HL-60 (cell line): ENCODE data around the gene RBM39.

Experiments
- DNase-seq, 2 experiments: peaks; one replicate each; pipeline ENCODE4 v3.0.0-alpha.2; 2010 to 2020; ENCODE audit warnings: low read depth in 1 of 2, low spot score in 1 of 2
- H3K27ac ChIP-seq: fragments of 250-450 bp; sonication (Bioruptor Pico); replicated peaks from 2 replicates; pipeline ENCODE4 v1.5.1; 2020; ENCODE audit warnings: mild to moderate bottlenecking, moderate library complexity
- H3K27me3 ChIP-seq: fragments of 250-450 bp; sonication (Bioruptor Pico); 2 replicates; pipeline ENCODE4 v1.5.1; 2021; ENCODE audit warnings: mild to moderate bottlenecking, moderate library complexity; ENCODE audit not compliant: insufficient read depth, poor library complexity, severe bottlenecking
- H3K4me3 ChIP-seq: replicated peaks from 2 replicates; pipeline ENCODE4 v1.5.1; 2011; ENCODE audit warnings: mild to moderate bottlenecking, control low read depth, low read length; ENCODE audit not compliant: insufficient read depth
- CTCF ChIP-seq: IDR thresholded peaks from one replicate; pipeline ENCODE4 v1.5.1; 2011; ENCODE audit warnings: low read length, control low read depth, inconsistent platforms; ENCODE audit not compliant: insufficient read depth
- GABPA ChIP-seq: IDR thresholded peaks from 2 replicates; pipeline ENCODE4 v1.6.1; 2012; ENCODE audit warnings: low read depth
- POLR2AphosphoS5 ChIP-seq: IDR thresholded peaks from 2 replicates; pipeline ENCODE4 v1.6.1; 2012; ENCODE audit warnings: low read depth
- REST ChIP-seq: IDR thresholded peaks from 2 replicates; pipeline ENCODE4 v1.6.1; 2012; ENCODE audit warnings: low read depth; ENCODE audit not compliant: insufficient replicate concordance
- SPI1 ChIP-seq: IDR thresholded peaks from 2 replicates; pipeline ENCODE4 v1.6.1; 2012; ENCODE audit warnings: low read depth, mild to moderate bottlenecking, borderline replicate concordance

RBM39 gene

GRCh38 chr20:35660122-35660937 is 81.7 kb downstream of the RBM39 start:
- Histone ChIP-seq H3K27me3 (no peaks in the 10 kb centered on the region), H3K27ac (no peak overlapping the region; the same call in 1 of the 2 replicates), H3K4me3 (no peak overlapping the region)
- no peak for TF ChIP-seq CTCF
- TF ChIP-seq POLR2AphosphoS5 = no peak
- no peak for TF ChIP-seq GABPA
- TF ChIP-seq REST = no peak
- TF ChIP-seq SPI1 = no peak
- no peak for DNase-seq

GRCh38 chr20:35657271-35657670 is 84.8 kb downstream of the RBM39 start:
- no peak for TF ChIP-seq SPI1
- TF ChIP-seq CTCF = no peak
- TF ChIP-seq REST = no peak
- no peak for TF ChIP-seq POLR2AphosphoS5
- no peak for TF ChIP-seq GABPA
- DNase-seq = no peak
- H3K27me3 ChIP-seq = no peaks in the 10 kb centered on the region
- H3K27ac ChIP-seq = no peak overlapping the region
- H3K4me3 ChIP-seq = no peak overlapping the region

GRCh38 chr20:35654415-35654814 is 87.6 kb downstream of the RBM39 start:
- H3K27me3 ChIP-seq = no peaks in the 10 kb centered on the region
- no peak overlapping the region for H3K27ac ChIP-seq
- H3K4me3 ChIP-seq = no peak overlapping the region
- TF ChIP-seq GABPA = no peak
- no peak for TF ChIP-seq REST
- TF ChIP-seq POLR2AphosphoS5 = no peak
- no peak for TF ChIP-seq CTCF
- no peak for TF ChIP-seq SPI1
- DNase-seq = no peak
